MM.1S (cell line): ENCODE measurements around the gene PPP1R1C.

ENCODE experiments used
- EZH2 ChIP-seq: fragments of 300-600 bp; sonication (generic); optimal IDR thresholded peaks from 2 replicates; pipeline ENCODE3; 2017; ENCODE audit warnings: low read depth, mild to moderate bottlenecking, antibody characterized with exemption, low read length, mixed read lengths
- EZH2phosphoT487 ChIP-seq: fragments of 300-600 bp; sonication (generic); IDR thresholded peaks from 2 replicates; pipeline ENCODE4 v1.6.1; 2018; ENCODE audit warnings: antibody characterized with exemption, low read length
- TF ChIP-seq, protein P1 (sequence below): fragments of 300-600 bp; sonication (generic); IDR thresholded peaks from 2 replicates; pipeline ENCODE4 v1.5.1; 2016; ENCODE audit warnings: antibody characterized with exemption, low read length, mixed read lengths

DNA sequence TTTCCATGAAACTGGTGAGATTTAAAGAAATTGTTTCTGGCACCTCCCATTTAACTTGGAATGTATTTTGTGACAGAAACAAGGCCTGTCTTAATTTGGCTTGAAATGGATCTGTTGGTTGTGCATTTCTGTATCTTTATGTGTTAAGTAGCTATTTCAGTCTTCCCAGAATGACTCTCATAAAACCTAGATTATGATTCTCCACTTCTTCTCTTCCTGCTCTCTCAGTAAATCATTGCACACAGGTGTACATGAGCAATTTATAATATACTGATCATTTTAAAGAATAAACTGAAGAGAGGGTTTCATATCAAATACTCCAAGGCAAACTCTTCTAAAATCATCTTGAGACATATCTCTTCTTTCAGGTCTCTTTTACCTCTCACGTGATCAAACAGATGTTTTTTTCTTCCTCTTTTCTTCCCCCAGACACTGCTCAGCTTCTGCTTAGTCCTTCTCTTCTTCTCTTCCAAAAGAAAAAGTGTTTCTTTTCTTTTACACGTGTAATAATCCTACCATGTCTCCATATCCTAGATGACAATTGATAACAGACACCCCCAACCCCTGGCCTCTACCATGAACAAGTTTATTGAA is 112.0 kb downstream of the PPP1R1C start:
- TF ChIP-seq, protein P1, sequence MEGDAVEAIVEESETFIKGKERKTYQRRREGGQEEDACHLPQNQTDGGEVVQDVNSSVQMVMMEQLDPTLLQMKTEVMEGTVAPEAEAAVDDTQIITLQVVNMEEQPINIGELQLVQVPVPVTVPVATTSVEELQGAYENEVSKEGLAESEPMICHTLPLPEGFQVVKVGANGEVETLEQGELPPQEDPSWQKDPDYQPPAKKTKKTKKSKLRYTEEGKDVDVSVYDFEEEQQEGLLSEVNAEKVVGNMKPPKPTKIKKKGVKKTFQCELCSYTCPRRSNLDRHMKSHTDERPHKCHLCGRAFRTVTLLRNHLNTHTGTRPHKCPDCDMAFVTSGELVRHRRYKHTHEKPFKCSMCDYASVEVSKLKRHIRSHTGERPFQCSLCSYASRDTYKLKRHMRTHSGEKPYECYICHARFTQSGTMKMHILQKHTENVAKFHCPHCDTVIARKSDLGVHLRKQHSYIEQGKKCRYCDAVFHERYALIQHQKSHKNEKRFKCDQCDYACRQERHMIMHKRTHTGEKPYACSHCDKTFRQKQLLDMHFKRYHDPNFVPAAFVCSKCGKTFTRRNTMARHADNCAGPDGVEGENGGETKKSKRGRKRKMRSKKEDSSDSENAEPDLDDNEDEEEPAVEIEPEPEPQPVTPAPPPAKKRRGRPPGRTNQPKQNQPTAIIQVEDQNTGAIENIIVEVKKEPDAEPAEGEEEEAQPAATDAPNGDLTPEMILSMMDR: no peak
- TF ChIP-seq EZH2: no peak
- TF ChIP-seq EZH2phosphoT487: no peak
